K562 treated with DMSO at 1 percent for 48 hours (cell line): ENCODE data around the gene BIRC6. TPM values are rescaled to one million over a fixed set of nuclear protein-coding genes. Genes with fewer than 3 reads are reported as not detected.

Source experiments
- total RNA-seq: library from RNA; unstranded; fragments of 300-600 nt; gene quantifications from 2 replicates; pipeline ENCODE4 v1.2.3, GENCODE V29; 2022; ENCODE audit warnings: low replicate concordance; ENCODE audit errors: extremely low read depth

Gene BIRC6, protein sequence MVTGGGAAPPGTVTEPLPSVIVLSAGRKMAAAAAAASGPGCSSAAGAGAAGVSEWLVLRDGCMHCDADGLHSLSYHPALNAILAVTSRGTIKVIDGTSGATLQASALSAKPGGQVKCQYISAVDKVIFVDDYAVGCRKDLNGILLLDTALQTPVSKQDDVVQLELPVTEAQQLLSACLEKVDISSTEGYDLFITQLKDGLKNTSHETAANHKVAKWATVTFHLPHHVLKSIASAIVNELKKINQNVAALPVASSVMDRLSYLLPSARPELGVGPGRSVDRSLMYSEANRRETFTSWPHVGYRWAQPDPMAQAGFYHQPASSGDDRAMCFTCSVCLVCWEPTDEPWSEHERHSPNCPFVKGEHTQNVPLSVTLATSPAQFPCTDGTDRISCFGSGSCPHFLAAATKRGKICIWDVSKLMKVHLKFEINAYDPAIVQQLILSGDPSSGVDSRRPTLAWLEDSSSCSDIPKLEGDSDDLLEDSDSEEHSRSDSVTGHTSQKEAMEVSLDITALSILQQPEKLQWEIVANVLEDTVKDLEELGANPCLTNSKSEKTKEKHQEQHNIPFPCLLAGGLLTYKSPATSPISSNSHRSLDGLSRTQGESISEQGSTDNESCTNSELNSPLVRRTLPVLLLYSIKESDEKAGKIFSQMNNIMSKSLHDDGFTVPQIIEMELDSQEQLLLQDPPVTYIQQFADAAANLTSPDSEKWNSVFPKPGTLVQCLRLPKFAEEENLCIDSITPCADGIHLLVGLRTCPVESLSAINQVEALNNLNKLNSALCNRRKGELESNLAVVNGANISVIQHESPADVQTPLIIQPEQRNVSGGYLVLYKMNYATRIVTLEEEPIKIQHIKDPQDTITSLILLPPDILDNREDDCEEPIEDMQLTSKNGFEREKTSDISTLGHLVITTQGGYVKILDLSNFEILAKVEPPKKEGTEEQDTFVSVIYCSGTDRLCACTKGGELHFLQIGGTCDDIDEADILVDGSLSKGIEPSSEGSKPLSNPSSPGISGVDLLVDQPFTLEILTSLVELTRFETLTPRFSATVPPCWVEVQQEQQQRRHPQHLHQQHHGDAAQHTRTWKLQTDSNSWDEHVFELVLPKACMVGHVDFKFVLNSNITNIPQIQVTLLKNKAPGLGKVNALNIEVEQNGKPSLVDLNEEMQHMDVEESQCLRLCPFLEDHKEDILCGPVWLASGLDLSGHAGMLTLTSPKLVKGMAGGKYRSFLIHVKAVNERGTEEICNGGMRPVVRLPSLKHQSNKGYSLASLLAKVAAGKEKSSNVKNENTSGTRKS (N-terminal part only)
- total RNA-seq, result not detected in 2 replicates

DNA sequence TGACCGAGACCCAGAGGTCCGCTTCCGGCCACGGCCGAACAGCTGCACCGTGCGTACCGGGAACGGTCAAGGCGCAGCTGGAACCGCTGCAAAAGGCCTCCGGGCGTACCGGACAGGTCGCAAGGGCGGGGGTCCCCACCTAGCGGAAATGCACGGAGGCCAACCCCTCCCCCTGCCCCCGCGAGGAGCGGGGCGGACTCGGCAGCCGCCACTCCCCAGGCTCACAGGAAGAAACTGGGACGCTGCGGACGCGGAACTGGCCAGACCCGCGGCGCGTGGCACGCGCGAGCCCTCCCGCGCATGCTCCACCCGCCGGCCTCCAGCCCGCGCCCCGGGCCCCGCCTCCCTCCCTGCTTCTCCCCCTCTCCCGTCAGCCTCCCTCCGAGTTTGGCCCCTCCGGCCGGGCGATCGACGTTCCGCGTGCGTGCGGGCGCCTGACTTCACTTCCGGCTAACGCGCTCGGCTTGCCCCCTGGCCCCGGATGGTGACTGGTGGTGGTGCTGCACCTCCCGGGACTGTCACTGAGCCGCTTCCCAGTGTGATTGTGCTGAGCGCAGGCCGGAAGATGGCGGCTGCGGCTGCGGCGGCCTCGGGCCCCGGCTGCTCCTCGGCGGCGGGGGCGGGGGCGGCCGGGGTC, at the start of gene BIRC6:
Gene BIRC6 (plus strand): TSS at position 343 of the 637 bp plus-strand sequence. CDS start 139 bp downstream, at position 482.

DNA sequence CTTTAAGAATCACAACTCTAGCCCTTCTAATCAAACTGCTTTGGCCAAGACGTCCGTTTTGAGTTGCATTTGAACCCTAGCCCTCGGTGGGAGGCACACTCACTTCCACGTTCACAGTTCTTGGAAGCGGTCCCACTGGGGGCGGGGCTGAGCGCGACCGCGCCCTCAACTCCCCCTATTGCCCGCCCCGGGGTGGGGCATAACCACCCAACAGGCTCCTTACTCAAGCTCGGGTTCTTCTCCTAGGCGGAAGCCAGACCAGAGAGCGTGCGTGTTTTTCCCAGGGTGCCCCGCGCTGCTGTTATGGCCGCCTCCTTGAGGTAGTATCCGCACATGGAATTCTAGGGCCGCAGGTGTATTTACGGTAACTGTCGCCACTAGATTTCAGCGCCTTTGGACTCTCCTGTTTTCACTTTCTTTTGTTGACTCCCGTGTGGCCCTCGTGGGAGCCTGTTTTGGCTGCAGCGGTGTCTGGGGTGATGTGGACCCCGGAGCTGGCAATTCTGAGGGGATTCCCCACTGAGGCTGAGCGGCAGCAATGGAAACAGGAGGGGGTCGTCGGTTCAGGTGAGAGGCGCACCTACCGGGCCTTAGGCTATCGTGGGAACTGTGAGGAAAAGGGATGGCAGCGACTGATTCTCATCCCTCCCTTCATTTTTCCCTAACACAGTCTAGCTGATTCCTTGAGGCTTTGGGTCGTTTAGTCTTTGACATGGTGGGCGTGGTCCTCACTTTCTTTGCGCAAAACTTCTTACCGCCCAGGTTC, 271.2 kb downstream of the BIRC6 start, which contains the start of gene TTC27:
Gene TTC27 (plus strand): TSS at position 237 of the 766 bp plus-strand sequence. CDS start 243 bp downstream, at position 480.

Other genes with a start within 250 kb of the BIRC6 start
- gene SLC30A6, start 191.2 kb upstream of the BIRC6 start, total RNA-seq, result not detected in 2 replicates
- gene NLRC4, start 92.1 kb upstream of the BIRC6 start, total RNA-seq, result not detected in 2 replicates
- not detected in 2 replicates for gene YIPF4, start 79.1 kb upstream of the BIRC6 start, total RNA-seq